Astrocyte (in vitro differentiated cells and primary cell): ENCODE results near the gene TBKBP1.

ENCODE experiments used
- EZH2 ChIP-seq: IDR thresholded peaks from 2 replicates; pipeline ENCODE4 v1.6.1; 2012; ENCODE audit warnings: mild to moderate bottlenecking, low read length, inconsistent platforms; ENCODE audit not compliant: insufficient read depth
- TF ChIP-seq, protein P1 (sequence below): IDR thresholded peaks from 2 replicates; pipeline ENCODE4 v1.5.1; 2011; ENCODE audit warnings: low read depth, mild to moderate bottlenecking, inconsistent platforms, low read length, moderate library complexity; ENCODE audit not compliant: insufficient read depth

DNA sequence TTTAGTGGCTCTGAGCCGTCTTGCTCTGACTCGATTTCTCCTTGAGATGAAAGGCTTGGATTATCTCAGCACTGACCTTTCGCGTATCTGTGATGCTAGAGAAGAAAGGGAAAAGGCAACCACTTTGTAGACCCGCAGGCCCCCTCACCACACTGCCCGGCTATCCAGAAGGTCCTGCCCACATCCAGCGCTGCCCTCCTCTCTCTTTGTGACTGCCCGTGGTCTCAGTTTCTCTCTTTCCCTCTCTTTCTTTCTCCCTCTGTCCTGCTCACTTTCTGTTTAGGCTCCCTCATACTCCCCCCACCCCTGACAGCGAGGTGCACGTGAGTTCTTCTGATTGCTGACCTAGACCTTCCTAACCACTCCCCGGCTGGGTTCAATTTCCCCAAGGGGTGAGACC lies 26.2 kb downstream of the TBKBP1 start:
- TF ChIP-seq, protein P1, sequence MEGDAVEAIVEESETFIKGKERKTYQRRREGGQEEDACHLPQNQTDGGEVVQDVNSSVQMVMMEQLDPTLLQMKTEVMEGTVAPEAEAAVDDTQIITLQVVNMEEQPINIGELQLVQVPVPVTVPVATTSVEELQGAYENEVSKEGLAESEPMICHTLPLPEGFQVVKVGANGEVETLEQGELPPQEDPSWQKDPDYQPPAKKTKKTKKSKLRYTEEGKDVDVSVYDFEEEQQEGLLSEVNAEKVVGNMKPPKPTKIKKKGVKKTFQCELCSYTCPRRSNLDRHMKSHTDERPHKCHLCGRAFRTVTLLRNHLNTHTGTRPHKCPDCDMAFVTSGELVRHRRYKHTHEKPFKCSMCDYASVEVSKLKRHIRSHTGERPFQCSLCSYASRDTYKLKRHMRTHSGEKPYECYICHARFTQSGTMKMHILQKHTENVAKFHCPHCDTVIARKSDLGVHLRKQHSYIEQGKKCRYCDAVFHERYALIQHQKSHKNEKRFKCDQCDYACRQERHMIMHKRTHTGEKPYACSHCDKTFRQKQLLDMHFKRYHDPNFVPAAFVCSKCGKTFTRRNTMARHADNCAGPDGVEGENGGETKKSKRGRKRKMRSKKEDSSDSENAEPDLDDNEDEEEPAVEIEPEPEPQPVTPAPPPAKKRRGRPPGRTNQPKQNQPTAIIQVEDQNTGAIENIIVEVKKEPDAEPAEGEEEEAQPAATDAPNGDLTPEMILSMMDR, result no peak
- TF ChIP-seq EZH2, result no peak
